ENCODE measurements around the gene CPA2.

The CPA2 gene

DNA sequence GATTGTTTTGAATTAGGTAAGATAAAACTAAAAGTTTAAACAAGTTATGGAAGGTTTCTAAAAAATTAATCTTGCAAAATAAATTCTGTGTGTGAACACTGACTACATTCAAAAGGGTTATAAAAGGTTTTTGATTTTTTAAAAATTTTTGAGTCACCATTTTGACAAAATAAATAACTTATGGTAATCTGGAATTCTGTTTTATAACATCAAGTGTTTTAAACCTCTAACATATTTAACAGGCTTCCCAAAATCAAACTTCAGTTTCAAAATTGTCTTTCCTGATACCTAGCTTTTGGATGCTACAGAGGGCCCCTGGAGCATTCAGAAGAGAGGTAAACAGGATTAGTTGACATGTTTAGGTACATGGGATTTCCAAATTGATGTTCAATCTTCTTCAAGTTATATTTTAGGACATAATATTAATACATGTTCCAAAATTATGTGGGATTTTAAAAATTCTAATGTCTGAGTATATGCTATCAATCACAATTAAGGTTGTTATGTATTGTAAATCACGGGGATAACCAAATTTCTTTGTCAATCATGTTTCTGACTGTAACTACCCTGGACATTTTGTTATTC is 8.1 kb upstream of the CPA2 start:
- DNase-seq = no peak

DNA sequence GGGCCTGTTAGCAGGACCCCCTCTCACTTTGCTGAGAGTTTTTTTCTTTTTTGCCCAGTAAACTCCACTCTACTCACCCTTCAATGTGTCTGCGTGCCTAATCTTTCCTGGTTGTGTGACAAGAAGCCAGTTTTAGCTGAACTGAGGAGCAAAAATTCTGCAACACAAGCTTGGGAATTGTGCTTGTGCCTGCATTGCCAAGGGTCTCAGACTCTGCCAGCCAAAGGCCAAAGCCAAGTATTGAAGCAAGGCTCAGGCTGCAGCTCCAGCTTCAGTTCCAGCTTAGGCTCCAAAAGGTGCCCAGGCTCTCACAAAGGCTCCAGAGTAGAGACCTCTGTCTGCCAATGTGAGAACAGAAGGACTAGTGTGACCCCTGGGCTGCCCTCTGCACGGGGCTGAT is 4.2 kb upstream of the CPA2 start:
- DNase-seq = no peak

- no peak for DNase-seq
Observed at GRCh38 chr7:130263130-130263529, 3.5 kb upstream of the CPA2 start.

- no peak for DNase-seq
Observed at GRCh38 chr7:130266961-130267321, 278 bp downstream of the CPA2 start.

DNA sequence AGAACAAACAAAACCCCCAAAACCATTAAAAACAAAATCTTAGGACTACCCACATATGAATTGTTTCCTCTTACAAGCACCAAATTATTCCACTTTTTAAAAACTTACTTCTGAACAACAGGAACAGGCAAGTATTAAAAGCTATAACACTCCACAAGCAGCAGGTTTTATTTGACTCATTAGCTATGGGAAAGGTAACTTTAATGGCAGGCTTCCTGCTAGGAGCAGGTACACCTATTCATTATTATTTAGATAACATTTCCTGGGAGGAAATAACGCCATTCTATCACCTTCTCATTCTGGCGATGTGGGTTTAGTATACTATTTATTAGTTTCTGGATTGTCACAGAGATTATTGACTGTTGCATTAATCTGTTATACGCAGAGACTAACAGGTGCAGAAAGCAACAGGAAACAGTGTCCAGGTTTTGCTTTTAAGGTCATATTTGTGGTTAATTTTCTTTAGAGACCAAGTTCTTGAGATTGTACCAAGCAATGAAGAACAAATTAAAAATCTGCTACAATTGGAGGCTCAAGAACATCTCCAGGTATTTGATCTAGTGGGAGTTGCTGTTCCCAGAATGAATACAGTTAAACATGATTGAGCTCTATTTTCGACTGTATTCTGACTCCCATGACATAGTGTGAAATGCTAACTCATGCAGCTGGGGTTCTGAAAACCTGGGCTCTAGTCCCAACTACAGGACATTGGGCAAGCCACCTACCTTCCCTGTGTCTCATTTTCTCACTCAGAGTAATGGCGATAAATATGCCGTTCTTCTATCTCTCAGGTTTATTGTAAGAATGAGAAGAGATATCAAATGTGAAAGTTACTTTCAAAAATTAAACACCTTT is 2.0 kb downstream of the CPA2 start:
- DNase-seq = no peak

DNA sequence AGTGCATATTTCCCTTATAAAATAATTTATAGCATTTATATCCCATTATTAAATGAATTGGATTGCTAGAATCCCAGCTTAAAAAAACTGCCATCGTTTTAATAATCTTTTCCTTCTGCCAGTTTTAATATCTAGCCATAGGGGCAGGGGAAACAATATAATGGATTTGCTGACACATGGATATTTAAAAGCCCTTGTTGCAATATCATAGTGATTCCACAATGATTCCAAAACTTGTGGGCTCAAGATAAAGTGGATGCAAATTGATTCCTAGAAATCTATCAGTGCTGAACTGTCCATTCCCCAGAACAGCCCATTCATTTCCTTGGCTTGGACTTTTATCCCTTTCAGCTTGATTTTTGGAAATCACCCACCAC is 2.6 kb downstream of the CPA2 start:
- no peak for DNase-seq

GRCh38 chr7:130270947-130271800 is 4.5 kb downstream of the CPA2 start:
- peak; percentile 87 for DNase-seq

- peak; percentile 45 for DNase-seq
Observed at GRCh38 chr7:130272381-130273080, 5.9 kb downstream of the CPA2 start.

DNA sequence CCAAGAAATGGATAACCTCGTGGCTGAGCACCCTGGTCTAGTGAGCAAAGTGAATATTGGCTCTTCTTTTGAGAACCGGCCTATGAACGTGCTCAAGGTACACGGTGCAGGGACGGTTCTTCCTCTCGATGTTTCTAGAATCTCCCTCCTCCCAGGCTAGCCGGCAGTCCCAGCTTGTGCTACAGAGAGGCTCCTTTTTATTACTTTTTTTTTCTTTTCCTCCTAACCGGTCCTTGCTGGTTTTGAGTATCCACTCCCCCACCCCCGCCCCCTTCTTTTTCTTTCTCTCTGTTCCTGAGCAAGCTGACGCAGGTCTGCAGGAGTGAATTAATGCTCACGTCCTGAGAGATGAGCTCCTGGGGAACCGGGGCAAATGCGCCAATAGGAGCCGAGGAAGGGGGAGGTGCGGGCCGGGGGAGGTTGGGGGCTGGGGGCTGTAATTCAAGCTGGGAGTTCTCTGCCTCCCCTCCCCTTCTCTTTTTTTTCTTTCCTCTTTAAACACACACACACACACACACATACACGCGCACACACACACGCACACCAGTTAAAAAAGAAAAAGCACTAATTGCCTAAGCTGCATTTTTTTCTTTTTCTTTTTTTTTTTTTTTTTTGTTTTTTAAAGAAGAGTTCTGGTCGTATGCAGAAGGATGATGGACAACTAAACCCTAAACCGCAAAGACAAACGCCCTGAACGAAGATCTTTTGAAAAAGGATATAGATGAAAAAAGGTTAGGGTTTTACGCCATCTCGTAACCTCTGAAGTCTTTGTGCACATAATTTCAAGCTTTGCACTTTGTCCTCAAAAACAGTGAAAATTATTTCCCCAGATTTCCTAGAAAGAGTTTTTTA is 6.6 kb downstream of the CPA2 start:
- peak; percentile 88 for DNase-seq

DNA sequence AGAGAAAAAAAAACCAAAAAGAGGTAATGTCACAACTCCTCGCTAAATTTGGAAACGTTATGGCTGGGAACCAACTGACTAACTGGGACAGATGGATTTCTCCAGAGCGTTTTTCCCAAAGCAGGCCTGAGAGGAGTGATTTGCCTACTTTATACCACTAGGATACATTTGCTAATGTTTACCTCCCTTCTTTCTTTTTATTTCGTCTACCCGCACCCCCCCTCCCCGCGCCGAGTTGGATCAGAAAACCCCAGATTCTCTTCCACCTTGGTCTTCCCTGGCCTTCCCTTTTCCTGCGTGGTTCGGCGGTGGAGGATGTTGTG is 7.2 kb downstream of the CPA2 start:
- DNase-seq = peak; percentile 48

GRCh38 chr7:130274296-130274695 is 7.6 kb downstream of the CPA2 start:
- no peak for DNase-seq

DNA sequence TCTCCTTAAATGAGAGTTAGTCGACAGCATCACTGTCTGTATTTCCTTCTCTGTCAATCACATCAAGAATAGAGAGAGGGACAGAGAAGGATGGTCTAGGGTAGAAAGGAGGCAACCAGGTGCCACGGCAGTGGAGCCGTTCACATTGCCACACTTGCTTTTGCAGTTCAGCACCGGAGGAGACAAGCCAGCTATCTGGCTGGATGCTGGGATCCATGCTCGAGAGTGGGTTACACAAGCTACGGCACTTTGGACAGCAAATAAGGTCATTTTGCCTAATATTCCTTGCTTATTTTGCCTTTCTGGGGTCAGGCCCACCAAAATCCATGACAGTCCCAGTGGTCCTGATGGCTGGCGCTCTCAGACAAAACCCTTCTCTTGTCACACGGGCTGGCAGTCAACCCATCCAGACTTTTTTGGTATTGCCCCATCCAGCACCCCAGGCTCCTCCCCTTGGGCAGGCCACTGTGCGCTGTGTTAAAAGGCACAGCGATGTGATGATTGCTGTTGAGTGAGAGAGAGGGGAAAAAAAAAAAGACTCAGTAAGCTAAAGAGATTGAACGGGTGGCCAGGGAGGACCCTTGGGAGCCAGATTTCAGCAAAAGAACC is 8.4 kb downstream of the CPA2 start:
- DNase-seq = peak; percentile 69

GRCh38 chr7:130275826-130276297 is 9.2 kb downstream of the CPA2 start:
- no peak for DNase-seq

- DNase-seq = no peak
Observed at GRCh38 chr7:130276796-130277762, 10.4 kb downstream of the CPA2 start.

DNA sequence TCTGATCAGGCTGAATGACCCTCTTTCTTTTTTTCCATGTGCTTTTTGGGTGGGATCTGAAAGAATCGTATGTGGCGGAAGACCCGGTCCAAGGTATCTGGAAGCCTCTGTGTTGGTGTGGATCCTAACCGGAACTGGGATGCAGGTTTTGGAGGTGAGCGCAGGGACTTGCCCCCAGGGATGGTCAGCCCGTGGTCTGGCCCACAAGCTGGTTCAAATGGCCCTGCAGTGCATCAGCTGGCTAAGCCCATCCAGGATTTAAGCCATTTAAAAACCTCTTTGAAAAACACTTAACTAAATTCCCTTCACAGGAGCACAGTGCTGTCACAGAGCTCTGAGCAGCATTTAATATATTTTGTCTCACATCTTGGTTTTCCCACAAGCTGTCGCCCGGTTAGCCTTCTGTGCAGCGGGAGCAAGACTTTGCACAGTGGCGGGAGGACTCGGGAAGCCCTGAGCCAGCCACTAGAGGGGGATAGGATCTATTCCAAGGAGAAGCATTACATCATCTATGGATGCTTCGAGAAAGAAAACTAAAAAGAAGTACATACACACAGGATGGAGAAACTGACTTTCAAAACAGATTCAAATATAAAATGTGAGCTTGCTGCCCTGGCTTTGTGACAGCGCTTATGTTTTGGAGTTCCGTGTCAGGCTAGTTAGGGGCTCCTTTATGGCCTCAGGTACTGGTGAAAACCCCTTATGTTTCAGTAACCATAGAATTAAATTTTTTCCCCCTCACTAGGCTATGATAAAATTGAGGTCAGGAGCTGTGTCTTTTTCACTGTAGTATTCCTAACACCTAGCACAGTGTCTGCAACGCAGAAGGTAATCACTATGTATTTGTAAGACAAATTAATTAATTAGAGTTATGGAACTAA is 11.3 kb downstream of the CPA2 start:
- peak; percentile 26 for DNase-seq

DNA sequence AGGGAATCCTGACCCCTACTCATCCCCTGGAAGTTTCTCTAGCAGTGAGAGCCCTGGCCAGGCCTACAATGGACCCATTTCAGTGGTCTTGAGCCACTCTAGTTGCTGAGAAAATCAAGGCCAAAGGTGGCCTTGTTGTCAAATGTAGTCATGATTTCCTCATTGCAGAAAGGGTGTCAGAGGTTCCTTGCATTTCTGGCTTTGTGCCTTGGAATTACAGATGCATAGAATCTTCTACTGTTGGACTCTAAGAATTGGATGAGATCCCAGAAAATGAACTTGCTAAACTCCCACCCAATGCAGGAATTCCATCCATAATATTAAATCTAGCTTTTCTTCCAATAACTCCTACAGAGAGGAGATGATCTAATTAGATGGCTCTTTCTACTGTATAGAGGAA is 12.2 kb downstream of the CPA2 start:
- no peak for DNase-seq

DNA sequence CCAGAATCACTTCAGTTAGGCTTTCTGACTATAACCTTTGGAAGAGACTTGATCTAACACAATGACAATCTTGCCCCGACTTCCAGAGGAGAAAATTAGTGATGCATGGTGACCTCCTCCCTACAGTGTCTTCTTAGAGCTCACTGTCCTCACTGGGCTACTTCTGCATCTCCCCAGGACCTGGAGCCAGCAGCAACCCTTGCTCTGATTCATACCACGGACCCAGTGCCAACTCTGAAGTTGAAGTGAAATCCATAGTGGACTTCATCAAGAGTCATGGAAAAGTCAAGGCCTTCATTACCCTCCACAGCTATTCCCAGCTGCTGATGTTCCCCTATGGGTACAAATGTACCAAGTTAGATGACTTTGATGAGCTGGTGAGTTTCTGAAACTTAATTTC is 12.6 kb downstream of the CPA2 start:
- DNase-seq = no peak

- DNase-seq = no peak
Observed at GRCh38 chr7:130279906-130280305, 13.2 kb downstream of the CPA2 start.

DNA sequence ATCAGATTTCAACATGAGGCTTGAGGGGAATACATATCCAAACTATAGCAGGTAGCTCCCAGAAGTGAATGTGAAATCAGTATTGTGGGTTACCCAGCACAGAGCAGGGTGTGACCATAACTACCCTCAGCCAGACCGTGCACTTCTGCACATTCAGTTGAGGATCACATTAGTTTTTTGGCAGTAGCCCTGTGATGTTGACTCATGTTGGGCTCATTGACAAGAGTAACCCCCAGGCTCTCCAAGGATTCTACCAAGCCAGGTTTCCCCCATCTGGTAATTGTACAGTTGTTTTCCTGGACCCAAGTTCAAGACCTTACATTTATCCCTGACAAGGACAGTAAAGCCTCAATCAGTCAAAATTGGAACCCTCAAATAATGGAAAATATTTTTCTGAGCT is 14.6 kb downstream of the CPA2 start:
- no peak for DNase-seq

- no peak for DNase-seq
Observed at GRCh38 chr7:130286881-130287280, 20.2 kb downstream of the CPA2 start.

All from SHP77 treated with DMSO at 0.1 percent for 48 hours (cell line).